Esophagus squamous epithelium (tissue), 5 donors: ENCODE results near the gene ITIH5. TPM values are rescaled to one million over a fixed set of nuclear protein-coding genes. Genes with fewer than 3 reads are reported as not detected.

Experiments
- DNase-seq: peaks from one replicate; lab custom pipeline; 2025; lab: John Stamatoyannopoulos, UW
- H3K27ac ChIP-seq, 4 donors: fragments of 200-600 bp; sonication (generic); one replicate each; pipeline ENCODE4 v1.5.1; 2016 to 2019; ENCODE audit warnings: mild to moderate bottlenecking in 1 of 4
- H3K27me3 ChIP-seq, 4 donors: fragments of 200-600 bp; sonication (generic); 1 replicate in 3 of 4; 2 replicates in 1 of 4; pipeline versions ENCODE4 v1.5.1 to v1.6.0; 2017 to 2021; ENCODE audit warnings: antibody characterized with exemption in 1 of 4
- H3K36me3 ChIP-seq, 3 donors: fragments of 200-600 bp; sonication (generic); one replicate each; pipeline ENCODE4 v1.5.1; 2016 to 2019
- H3K4me1 ChIP-seq, 3 donors: fragments of 200-600 bp; sonication (generic); one replicate each; pipeline ENCODE4 v1.5.1; 2017 to 2019
- H3K4me3 ChIP-seq, 4 donors: fragments of 200-600 bp; sonication (generic); 1 replicate in 3 of 4; 2 replicates in 1 of 4; pipeline ENCODE4 v1.5.1; 2016 to 2019; ENCODE audit warnings: mild to moderate bottlenecking in 2 of 4, moderate library complexity in 1 of 4
- H3K9me3 ChIP-seq, 3 donors: fragments of 200-600 bp; sonication (generic); one replicate each; pipeline ENCODE4 v1.5.1; 2016 to 2019
- CTCF ChIP-seq, 6 experiments: fragments of 450-650 bp in 4 of 6; fragments of 200-600 bp in 2 of 6; sonication (generic) in 2 of 6; IDR thresholded peaks; one replicate each; pipeline ENCODE4 v1.5.1; 2016 to 2019; ENCODE audit warnings: antibody characterized with exemption in 6 of 6, mild to moderate bottlenecking in 4 of 6, moderate library complexity in 4 of 6
- POLR2A ChIP-seq, 4 donors: fragments of 450-650 bp; IDR thresholded peaks; one replicate each; pipeline ENCODE4 v1.6.1; 2017; ENCODE audit warnings: antibody characterized with exemption in 4 of 4, mild to moderate bottlenecking in 4 of 4, moderate library complexity in 3 of 4
- WGBS, 2 donors: methylation state at CpG; one replicate each; pipeline ENCODE4 v1.1.5; 2018; 5-methylcytosine and 5-hydroxymethylcytosine counted together
- intact Hi-C: fragments of 100-400 bp; cut with DNase I; formaldehyde crosslinking; loops from one replicate; pipeline ENCODE4 v1.15.0; 2022
- total RNA-seq, 4 donors: library from RNA; depleted of rRNA; stranded (reverse); fragments of >200 nt; gene quantifications; one replicate each; pipeline ENCODE4 v1.1.0, GENCODE V29; 2016
- donor health status: DM: yes; HTN: yes; CAD: no.

Gene ITIH5
- total RNA-seq, 4 donors from 2014 or later, result 2.2 to 21.4 (median 3.3) TPM

- H3K36me3 ChIP-seq, result no peaks in the 10 kb centered on the region
- peaks cover 0 to 22% (median 0%) of the 10 kb centered on the region in 4 donors for H3K27me3 ChIP-seq
- no peaks in the 10 kb centered on the region for H3K9me3 ChIP-seq
- TF ChIP-seq CTCF (IDR thresholded peaks at IDR 0.05), result no peak
- intact Hi-C loops, result no loop called here
- DNase-seq, result no peak
- 55 to 72% methylated on average over 7 of the region's 7 CpGs for WGBS, 2 donors
- no peak overlapping the region for H3K27ac ChIP-seq
- H3K4me3 ChIP-seq, result no peak overlapping the region
- H3K4me1 ChIP-seq, result no peaks in the 10 kb centered on the region
These were observed 154.3 kb downstream of the ITIH5 start for GRCh38 chr10:7512487-7512886.

GRCh38 chr10:7511612-7512011 is 155.2 kb downstream of the ITIH5 start:
- intact Hi-C loops, result no loop called here

More at GRCh38 chr10:7511612-7512011, 155.2 kb downstream of the ITIH5 start:
- no peaks in the 10 kb centered on the region for H3K4me1 ChIP-seq
- no peaks in the 10 kb centered on the region for H3K36me3 ChIP-seq
- no peak overlapping the region for H3K4me3 ChIP-seq
- H3K27me3 ChIP-seq, result peaks cover 0 to 22% (median 0%) of the 10 kb centered on the region in 4 donors
- no peak for DNase-seq
- 75 to 88% methylated on average over 6 of the region's 6 CpGs for WGBS, 2 donors
- TF ChIP-seq CTCF (IDR thresholded peaks at IDR 0.05) (no peak), POLR2A (IDR thresholded peaks at IDR 0.05) (no peak)
- H3K27ac ChIP-seq, result no peak overlapping the region
- H3K9me3 ChIP-seq, result no peaks in the 10 kb centered on the region

Other genes starting within 250 kb of the ITIH5 start
- gene ITIH2, start 36.4 kb upstream of the ITIH5 start, total RNA-seq, result not detected
- gene KIN, start 121.0 kb upstream of the ITIH5 start, total RNA-seq, result 1 to 10 TPM; 5.3 to 9.6 (median 6.4) TPM
- 100 to 1,000 TPM; 190 to 380 (median 339) TPM for gene ATP5F1C, start 121.2 kb upstream of the ITIH5 start, total RNA-seq
- 1 to 10 TPM; 2.6 to 5.1 (median 3.6) TPM for gene TAF3, start 151.5 kb upstream of the ITIH5 start, total RNA-seq